HCT116 (cell line): ENCODE results near the gene MEP1A.

Experiments used
- CTCF ChIP-seq, 3 experiments: fragments of 200-600 bp in 1 of 3; sonication (generic) in 1 of 3; IDR thresholded peaks in 2 of 3; conservative IDR thresholded peaks in 1 of 3; 2 replicates each; pipeline ENCODE4 v1.5.1; 2012 to 2017; ENCODE audit warnings: low read depth in 2 of 3, low read length in 2 of 3, antibody characterized with exemption in 1 of 3, borderline replicate concordance in 1 of 3, control low read depth in 1 of 3, mild to moderate bottlenecking in 1 of 3, mixed read lengths in 1 of 3, mixed run types in 1 of 3, moderate library complexity in 1 of 3; ENCODE audit not compliant: insufficient read depth in 1 of 3
- EGR1 ChIP-seq: IDR thresholded peaks from 2 replicates; pipeline ENCODE4 v1.6.1; 2012; ENCODE audit warnings: low read depth
- EZH2 ChIP-seq: fragments of 200-600 bp; sonication (generic); IDR thresholded peaks from 2 replicates; pipeline ENCODE4 v1.6.1; 2017; ENCODE audit warnings: antibody characterized with exemption, mixed run types
- POLR2A ChIP-seq: IDR thresholded peaks from 2 replicates; pipeline ENCODE4 v1.7.0; 2011; ENCODE audit warnings: borderline replicate concordance; ENCODE audit not compliant: insufficient read depth, insufficient read length; ENCODE audit errors: extremely low read depth
- POLR2AphosphoS5 ChIP-seq: IDR thresholded peaks from 2 replicates; pipeline ENCODE4 v1.6.1; 2011; ENCODE audit warnings: mild to moderate bottlenecking, low read depth, low read length, moderate library complexity
- RAD21 ChIP-seq: IDR thresholded peaks from 2 replicates; pipeline ENCODE4 v1.6.1; 2012; ENCODE audit warnings: low read depth, mild to moderate bottlenecking
- REST ChIP-seq: IDR thresholded peaks from 2 replicates; pipeline ENCODE4 v1.6.1; 2012; ENCODE audit warnings: low read depth
- SIN3A ChIP-seq: IDR thresholded peaks from 2 replicates; pipeline ENCODE4 v1.6.1; 2012; ENCODE audit warnings: low read depth
- YY1 ChIP-seq: IDR thresholded peaks from 2 replicates; pipeline ENCODE4 v1.6.1; 2011; ENCODE audit warnings: low read length, low read depth, moderate library complexity, mild to moderate bottlenecking; ENCODE audit not compliant: insufficient replicate concordance; ENCODE audit errors: extremely low read depth
- ZBTB33 ChIP-seq: IDR thresholded peaks from 2 replicates; pipeline ENCODE4 v1.6.1; 2011; ENCODE audit warnings: mild to moderate bottlenecking, low read length, moderate library complexity; ENCODE audit not compliant: insufficient replicate concordance; ENCODE audit errors: extremely low read depth
- TF ChIP-seq, protein P1 (sequence below): IDR thresholded peaks from 2 replicates; pipeline ENCODE4 v1.6.1; 2012

- TF ChIP-seq ZBTB33, result no peak
- TF ChIP-seq RAD21, result no peak
- TF ChIP-seq EZH2, result no peak
- no peak for TF ChIP-seq YY1
- no peak for TF ChIP-seq POLR2A
- TF ChIP-seq CTCF (IDR thresholded peaks at IDR 0.05 in 2 of 3, conservative IDR thresholded peaks at IDR 0.05 in 1 of 3; ENCODE audit: borderline replicate concordance in 1 of 3, insufficient read depth in 1 of 3, low read depth in 2 of 3, low read length in 2 of 3), result no peak
- TF ChIP-seq, protein P1, sequence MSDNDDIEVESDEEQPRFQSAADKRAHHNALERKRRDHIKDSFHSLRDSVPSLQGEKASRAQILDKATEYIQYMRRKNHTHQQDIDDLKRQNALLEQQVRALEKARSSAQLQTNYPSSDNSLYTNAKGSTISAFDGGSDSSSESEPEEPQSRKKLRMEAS, result no peak
- TF ChIP-seq EGR1, result no peak
- no peak for TF ChIP-seq SIN3A
- no peak for TF ChIP-seq REST
- TF ChIP-seq POLR2AphosphoS5, result no peak
Measured at GRCh38 chr6:46815130-46815529, 21.9 kb downstream of the MEP1A start.
